ENCODE data around the gene ASCL3. TPM values are rescaled to one million over a fixed set of nuclear protein-coding genes. Genes with fewer than 3 reads are reported as not detected.

ASCL3 gene
- total RNA-seq, 1 experiment from 2014 or later: not detected

DNA sequence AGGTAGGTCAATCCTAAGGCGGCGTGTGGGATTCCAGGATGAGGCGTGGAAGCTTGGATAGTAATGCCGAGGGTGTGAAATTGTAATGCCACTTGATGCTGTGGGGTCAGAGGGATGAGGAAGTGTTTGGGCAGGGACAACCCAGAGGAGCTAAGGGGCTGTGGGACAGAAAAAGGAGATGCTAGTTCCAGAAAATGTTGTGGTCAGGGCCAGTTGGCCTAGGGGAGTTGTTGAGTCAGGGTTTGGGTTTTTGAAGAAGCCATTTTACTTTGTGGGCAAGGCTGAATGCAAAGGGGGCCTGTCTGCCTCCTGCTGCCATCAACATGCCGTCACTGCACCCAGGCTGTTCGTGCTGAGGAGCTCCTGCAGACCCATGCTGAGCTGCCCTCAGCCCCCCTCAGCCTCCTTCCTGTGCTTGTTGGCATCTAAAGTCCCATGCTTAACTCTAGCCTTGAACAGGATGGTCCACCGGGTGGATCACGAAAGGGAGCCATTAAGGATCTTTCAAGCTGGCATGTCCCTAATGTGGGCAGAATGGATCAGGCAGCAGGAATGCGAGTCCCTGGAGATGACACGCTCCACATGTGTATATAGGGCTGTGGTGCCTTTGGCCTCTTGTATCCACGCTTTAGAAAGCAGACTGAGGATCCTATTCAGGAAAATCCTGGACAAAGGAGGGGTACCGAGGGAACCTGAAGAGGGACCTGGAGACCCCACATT is 12.2 kb downstream of the ASCL3 start:
- H3K4me3 ChIP-seq (ENCODE audit: low read depth, low read length): no peak overlapping the region
- no peak overlapping the region for H3K27ac Mint-ChIP-seq (ENCODE audit: unreplicated experiment)
- peaks cover 9% of the 10 kb centered on the region for H3K4me1 Mint-ChIP-seq (ENCODE audit: low read depth, unreplicated experiment)
- H3K4me3 Mint-ChIP-seq (ENCODE audit: unreplicated experiment): no peak overlapping the region
- no TSS peak for BruUV-seq (replicated peaks)
- ChIA-PET CTCF (interaction anchor here (0.5 kb wide), 1 partner anchor 701 kb away, joined by 8 read pairs; no protein-coding TSS in a partner anchor), POLR2A (no interaction called here)
- H3K4me1 ChIP-seq: peaks cover 26% of the 10 kb centered on the region
- DNase-seq: no peak
- no peaks in the 10 kb centered on the region for H3K27me3 Mint-ChIP-seq (ENCODE audit: insufficient read depth, unreplicated experiment)
- no peaks in the 10 kb centered on the region for H3K27me3 ChIP-seq (replicated peaks; ENCODE audit: control insufficient read depth, insufficient read depth, low read length)
- intact Hi-C loops (cut with micrococcal nuclease; ENCODE audit: unreplicated experiment): no loop called here
- H3K36me3 ChIP-seq (ENCODE audit: control insufficient read depth, insufficient read depth, low read length): no peaks in the 10 kb centered on the region
- no peaks in the 10 kb centered on the region for H3K9me3 ChIP-seq
- no peaks in the 10 kb centered on the region for H3K9me3 Mint-ChIP-seq (ENCODE audit: unreplicated experiment)
- TF ChIP-seq, protein P1, sequence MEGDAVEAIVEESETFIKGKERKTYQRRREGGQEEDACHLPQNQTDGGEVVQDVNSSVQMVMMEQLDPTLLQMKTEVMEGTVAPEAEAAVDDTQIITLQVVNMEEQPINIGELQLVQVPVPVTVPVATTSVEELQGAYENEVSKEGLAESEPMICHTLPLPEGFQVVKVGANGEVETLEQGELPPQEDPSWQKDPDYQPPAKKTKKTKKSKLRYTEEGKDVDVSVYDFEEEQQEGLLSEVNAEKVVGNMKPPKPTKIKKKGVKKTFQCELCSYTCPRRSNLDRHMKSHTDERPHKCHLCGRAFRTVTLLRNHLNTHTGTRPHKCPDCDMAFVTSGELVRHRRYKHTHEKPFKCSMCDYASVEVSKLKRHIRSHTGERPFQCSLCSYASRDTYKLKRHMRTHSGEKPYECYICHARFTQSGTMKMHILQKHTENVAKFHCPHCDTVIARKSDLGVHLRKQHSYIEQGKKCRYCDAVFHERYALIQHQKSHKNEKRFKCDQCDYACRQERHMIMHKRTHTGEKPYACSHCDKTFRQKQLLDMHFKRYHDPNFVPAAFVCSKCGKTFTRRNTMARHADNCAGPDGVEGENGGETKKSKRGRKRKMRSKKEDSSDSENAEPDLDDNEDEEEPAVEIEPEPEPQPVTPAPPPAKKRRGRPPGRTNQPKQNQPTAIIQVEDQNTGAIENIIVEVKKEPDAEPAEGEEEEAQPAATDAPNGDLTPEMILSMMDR (IDR thresholded peaks at IDR 0.05; ENCODE audit: insufficient read depth in 1 of 2, low read depth in 1 of 2, low read length in 1 of 2, severe bottlenecking in 1 of 2, unreplicated experiment in 1 of 2): no peak
- no peaks in the 10 kb centered on the region for H3K36me3 Mint-ChIP-seq (ENCODE audit: insufficient read depth, unreplicated experiment)

DNA sequence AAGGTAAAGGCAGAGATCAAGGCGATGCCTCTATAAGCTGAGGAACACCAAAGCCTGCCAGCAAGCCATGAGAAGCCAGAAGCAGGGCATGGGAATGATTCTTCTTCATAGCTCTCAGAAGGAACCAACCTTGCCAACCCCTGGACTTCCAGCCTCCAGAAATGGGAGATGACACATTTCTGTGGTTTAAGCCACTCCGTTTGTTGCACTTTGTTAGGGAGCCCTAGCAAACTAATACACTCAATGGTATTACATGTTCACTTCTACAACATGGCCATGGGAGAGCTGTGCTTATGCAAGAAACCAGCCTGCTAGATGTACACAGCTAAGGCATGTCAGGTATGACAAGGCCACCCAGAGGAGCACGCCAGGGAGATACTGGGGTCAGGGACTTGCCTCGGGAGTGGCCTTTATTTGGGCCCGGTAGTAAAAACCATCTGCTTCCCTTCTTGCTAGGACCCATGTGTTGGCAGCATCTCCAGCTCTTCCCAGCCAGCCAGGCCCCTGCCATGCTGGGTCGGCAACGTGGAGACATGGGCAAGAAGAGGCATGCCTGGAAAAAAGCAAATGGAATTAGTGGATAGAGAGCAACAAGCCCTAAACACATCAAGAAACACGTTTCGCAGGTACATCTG is 13.7 kb downstream of the ASCL3 start:
- no peak overlapping the region for H3K4me3 Mint-ChIP-seq (ENCODE audit: unreplicated experiment)
- Histone ChIP-seq H3K27me3 (replicated peaks; ENCODE audit: control insufficient read depth, insufficient read depth, low read length) (no peaks in the 10 kb centered on the region), H3K4me3 (ENCODE audit: low read depth, low read length) (no peak overlapping the region), H3K4me1 (peaks cover 14% of the 10 kb centered on the region), H3K9me3 (no peaks in the 10 kb centered on the region), H3K36me3 (ENCODE audit: control insufficient read depth, insufficient read depth, low read length) (no peaks in the 10 kb centered on the region)
- no peaks in the 10 kb centered on the region for H3K4me1 Mint-ChIP-seq (ENCODE audit: low read depth, unreplicated experiment)
- ChIA-PET POLR2A (no interaction called here), CTCF (no interaction called here)
- no peaks in the 10 kb centered on the region for H3K9me3 Mint-ChIP-seq (ENCODE audit: unreplicated experiment)
- TF ChIP-seq, protein P1 (IDR thresholded peaks at IDR 0.05; ENCODE audit: insufficient read depth in 1 of 2, low read depth in 1 of 2, low read length in 1 of 2, severe bottlenecking in 1 of 2, unreplicated experiment in 1 of 2): no peak
- intact Hi-C loops (cut with micrococcal nuclease; ENCODE audit: unreplicated experiment): no loop called here
- H3K27ac Mint-ChIP-seq (ENCODE audit: unreplicated experiment): no peak overlapping the region
- no peaks in the 10 kb centered on the region for H3K27me3 Mint-ChIP-seq (ENCODE audit: insufficient read depth, unreplicated experiment)
- BruUV-seq (replicated peaks): no TSS peak
- DNase-seq: no peak
- H3K36me3 Mint-ChIP-seq (ENCODE audit: insufficient read depth, unreplicated experiment): no peaks in the 10 kb centered on the region

DNA sequence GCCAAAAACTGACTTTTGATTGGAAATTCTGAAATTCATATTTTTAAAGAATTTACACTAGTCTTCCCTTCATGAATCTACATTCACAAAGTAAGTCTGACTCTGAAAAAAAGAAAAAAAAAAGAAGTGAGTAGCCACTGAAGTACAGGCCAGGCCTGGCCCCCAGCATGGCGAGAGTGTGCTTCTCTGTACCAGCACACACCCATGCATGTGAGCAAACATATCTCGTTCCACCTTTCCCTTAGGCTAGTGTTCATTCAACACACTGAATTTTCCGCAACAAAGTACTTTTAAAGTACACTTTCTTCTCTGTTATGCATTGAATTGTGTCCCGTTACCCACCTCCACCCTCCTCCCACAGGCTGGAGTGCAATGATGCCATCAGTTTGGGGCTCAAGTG is 14.6 kb downstream of the ASCL3 start:
- H3K4me1 Mint-ChIP-seq (ENCODE audit: low read depth, unreplicated experiment): no peaks in the 10 kb centered on the region
- TF ChIP-seq, protein P1 (IDR thresholded peaks at IDR 0.05; ENCODE audit: insufficient read depth in 1 of 2, low read depth in 1 of 2, low read length in 1 of 2, severe bottlenecking in 1 of 2, unreplicated experiment in 1 of 2): no peak
- no peak for DNase-seq
- H3K27me3 Mint-ChIP-seq (ENCODE audit: insufficient read depth, unreplicated experiment): no peaks in the 10 kb centered on the region
- intact Hi-C loops (cut with micrococcal nuclease; ENCODE audit: unreplicated experiment): no loop called here
- Histone ChIP-seq H3K9me3 (no peaks in the 10 kb centered on the region), H3K4me1 (peaks cover 5% of the 10 kb centered on the region; the same call in 1 of the 2 replicates), H3K27me3 (replicated peaks; ENCODE audit: control insufficient read depth, insufficient read depth, low read length) (no peaks in the 10 kb centered on the region), H3K4me3 (ENCODE audit: low read depth, low read length) (no peak overlapping the region), H3K36me3 (ENCODE audit: control insufficient read depth, insufficient read depth, low read length) (no peaks in the 10 kb centered on the region)
- no TSS peak for BruUV-seq (replicated peaks)
- ChIA-PET CTCF (no interaction called here), POLR2A (no interaction called here)
- H3K36me3 Mint-ChIP-seq (ENCODE audit: insufficient read depth, unreplicated experiment): no peaks in the 10 kb centered on the region
- no peak overlapping the region for H3K4me3 Mint-ChIP-seq (ENCODE audit: unreplicated experiment)
- no peak overlapping the region for H3K27ac Mint-ChIP-seq (ENCODE audit: unreplicated experiment)
- H3K9me3 Mint-ChIP-seq (ENCODE audit: unreplicated experiment): no peaks in the 10 kb centered on the region
